A673 (cell line): Measurements from ENCODE around the gene CAMKK1. TPM values are rescaled to one million over a fixed set of nuclear protein-coding genes. Genes with fewer than 3 reads are reported as not detected.
"Not testable (repeated sequence)": the region's sequence is repeated elsewhere in the genome, so short reads cannot be mapped to it uniquely, and the experiment has no call there.

Experiments used
- BruUV-seq: library from RNA; stranded (reverse); fragments of 400-500 nt; replicated peaks from 2 replicates; lab custom pipeline; 2021; lab: Mats Ljungman, UMichigan
- CTCF ChIA-PET: fragments of 300-600 bp; sonication (Branson Sonifier 250); formaldehyde crosslinking; loops from one replicate; lab custom pipeline; 2022; ENCODE audit warnings: antibody characterized with exemption; lab: Charles Lee
- POLR2A ChIA-PET: fragments of 300-600 bp; sonication (Branson Sonifier 250); formaldehyde crosslinking; loops from one replicate; lab custom pipeline; 2022; ENCODE audit warnings: antibody characterized with exemption; ENCODE audit not compliant: low non-redundant PET; lab: Charles Lee
- DNase-seq: peaks from one replicate; pipeline ENCODE4 v3.0.0-alpha.2; 2015; ENCODE audit warnings: low spot score
- H3K27ac ChIP-seq: fragments of 200-600 bp; sonication (generic); 2 replicates; pipeline ENCODE4 v1.5.1; 2016; ENCODE audit warnings: mixed run types, low read depth, mild to moderate bottlenecking, mixed read lengths, antibody characterized with exemption, low read length; ENCODE audit not compliant: poor library complexity, severe bottlenecking
- H3K27me3 ChIP-seq: fragments of 200-600 bp; sonication (generic); replicated peaks from 2 replicates; pipeline ENCODE4 v1.6.1; 2017; ENCODE audit warnings: mixed run types, low read depth, mild to moderate bottlenecking, mixed read lengths, antibody characterized with exemption, low read length; ENCODE audit not compliant: insufficient read depth, poor library complexity
- H3K36me3 ChIP-seq: fragments of 200-600 bp; sonication (generic); 2 replicates; pipeline ENCODE4 v1.6.1; 2016; ENCODE audit warnings: mixed run types, mild to moderate bottlenecking, mixed read lengths, antibody characterized with exemption, low read length; ENCODE audit not compliant: insufficient read depth, poor library complexity, severe bottlenecking
- H3K4me1 ChIP-seq: fragments of 200-600 bp; sonication (generic); 2 replicates; pipeline ENCODE4 v1.6.1; 2017; ENCODE audit warnings: mixed run types, mild to moderate bottlenecking, mixed read lengths, antibody characterized with exemption, low read length; ENCODE audit not compliant: insufficient read depth, poor library complexity, severe bottlenecking
- H3K4me3 ChIP-seq: fragments of 200-600 bp; sonication (generic); 2 replicates; pipeline ENCODE4 v1.5.1; 2016; ENCODE audit warnings: low read depth, mixed run types, mild to moderate bottlenecking, mixed read lengths, low read length; ENCODE audit not compliant: poor library complexity, severe bottlenecking
- H3K9me3 ChIP-seq: fragments of 200-600 bp; sonication (generic); 2 replicates; pipeline ENCODE4 v1.6.1; 2016; ENCODE audit warnings: mixed run types, low read depth, mild to moderate bottlenecking, mixed read lengths, antibody characterized with exemption, low read length; ENCODE audit not compliant: poor library complexity, severe bottlenecking
- CTCF ChIP-seq: fragments of 300-800, 200-600 bp; sonication (generic); conservative IDR thresholded peaks from 2 replicates; pipeline ENCODE4 v1.5.1; 2017; ENCODE audit warnings: low read depth, mild to moderate bottlenecking, antibody characterized with exemption, low read length, moderate library complexity, mixed read lengths
- EZH2 ChIP-seq: fragments of 200-600 bp; sonication (generic); IDR thresholded peaks from 2 replicates; pipeline ENCODE4 v1.6.1; 2017; ENCODE audit warnings: borderline replicate concordance, low read depth, mild to moderate bottlenecking, mixed read lengths, antibody characterized with exemption, low read length; ENCODE audit not compliant: poor library complexity, severe bottlenecking
- intact Hi-C: fragments of 100-400 bp; cut with micrococcal nuclease; formaldehyde crosslinking; loops from one replicate; pipeline ENCODE4 v1.10.0; 2022; ENCODE audit not compliant: unreplicated experiment
- total RNA-seq: library from RNA; stranded (reverse); gene quantifications from 2 replicates; pipeline ENCODE4 v1.2.3, GENCODE V29; 2021

CAMKK1 gene
- total RNA-seq, 1 experiment from 2014 or later: 6.1 TPM

- DNase-seq: no peak
- BruUV-seq: TSS peak; percentile 44
- ChIA-PET CTCF (interaction anchor here (1.7 to 1.8 kb wide), 2 partner anchors 85 to 108 kb away, joined by 9 to 16 read pairs; no protein-coding TSS in a partner anchor), POLR2A (interaction anchor here (0.5 to 0.7 kb wide), 2 partner anchors 48 to 51 kb away, joined by 3 read pairs; partner anchors contain the start of gene CAMKK1)
- TF ChIP-seq CTCF (no peak), EZH2 (no peak)
- H3K4me3 ChIP-seq: peak overlapping the region; percentile 83
- peak overlapping the region; percentile 95 for H3K27ac ChIP-seq
- H3K36me3 ChIP-seq: peaks cover 26% of the 10 kb centered on the region
- H3K9me3 ChIP-seq: no peaks in the 10 kb centered on the region
- intact Hi-C loops: no loop called here
- H3K27me3 ChIP-seq: no peaks in the 10 kb centered on the region
- H3K4me1 ChIP-seq: no peaks in the 10 kb centered on the region
These were observed 47.6 kb downstream of the CAMKK1 start for GRCh38 chr17:3845291-3845620.

GRCh38 chr17:3844556-3844955, 48.3 kb downstream of the CAMKK1 start:
- CTCF ChIA-PET, H3K27ac ChIP-seq, H3K4me1 ChIP-seq, BruUV-seq, intact Hi-C loops, H3K9me3 ChIP-seq, DNase-seq, H3K27me3 ChIP-seq: not testable (repeated sequence)
- peak overlapping the region; percentile 83 for H3K4me3 ChIP-seq
- peaks cover 33% of the 10 kb centered on the region for H3K36me3 ChIP-seq
- POLR2A ChIA-PET: interaction anchor here (0.7 kb wide), 1 partner anchor 49 kb away, joined by 3 read pairs; the partner anchor contains the start of gene CAMKK1

GRCh38 chr17:3843935-3844516, 48.8 kb downstream of the CAMKK1 start:
- intact Hi-C loops: no loop called here
- H3K36me3 ChIP-seq: peaks cover 38% of the 10 kb centered on the region
- ChIA-PET CTCF (interaction anchor here (0.6 to 1.0 kb wide), 2 partner anchors 101 to 113 kb away, joined by 3 read pairs; no protein-coding TSS in a partner anchor), POLR2A (no interaction called here)
- no peak overlapping the region for H3K27ac ChIP-seq
- TF ChIP-seq CTCF (peak; percentile 68), EZH2 (no peak)
- BruUV-seq: no TSS peak
- DNase-seq: peak; percentile 52
- H3K4me1 ChIP-seq: no peaks in the 10 kb centered on the region
- H3K4me3 ChIP-seq: no peak overlapping the region
- H3K9me3 ChIP-seq: no peaks in the 10 kb centered on the region
- no peaks in the 10 kb centered on the region for H3K27me3 ChIP-seq

- H3K4me1 ChIP-seq: no peaks in the 10 kb centered on the region
- BruUV-seq: no TSS peak
- peaks cover 65% of the 10 kb centered on the region for H3K36me3 ChIP-seq
- no peak overlapping the region for H3K4me3 ChIP-seq
- H3K9me3 ChIP-seq: no peaks in the 10 kb centered on the region
- no peak for DNase-seq
- CTCF ChIA-PET: no interaction called here
- TF ChIP-seq CTCF: no peak
- no peak for TF ChIP-seq EZH2
- no peak overlapping the region for H3K27ac ChIP-seq
- intact Hi-C loops: no loop called here
- no peaks in the 10 kb centered on the region for H3K27me3 ChIP-seq
- POLR2A ChIA-PET: no interaction called here
These were observed 54.6 kb downstream of the CAMKK1 start for GRCh38 chr17:3838206-3838605.
